Cerebellar nuclear complex (tissue), 1 donor: ENCODE data around the gene KAZN.

Experiments used
- DNase-seq, 2 experiments: peaks; one replicate each; lab custom pipeline; 2025; lab: John Stamatoyannopoulos, UW

Gene KAZN

GRCh38 chr1:14769486-14770274 is 171.2 kb downstream of the KAZN start:
- no peak for DNase-seq

GRCh38 chr1:14773396-14774025 is 175.0 kb downstream of the KAZN start:
- DNase-seq, result no peak

GRCh38 chr1:14774225-14774624 is 175.7 kb downstream of the KAZN start:
- DNase-seq, result no peak

- DNase-seq, result no peak
These were observed 176.5 kb downstream of the KAZN start for GRCh38 chr1:14774988-14775387.

- no peak for DNase-seq
These were observed 176.9 kb downstream of the KAZN start for GRCh38 chr1:14775434-14775833.

- DNase-seq, result no peak
These were observed 179.3 kb downstream of the KAZN start for GRCh38 chr1:14777516-14778506.

GRCh38 chr1:14778541-14778897 is 180.0 kb downstream of the KAZN start:
- DNase-seq, result no peak

GRCh38 chr1:14778898-14779865 is 180.7 kb downstream of the KAZN start:
- no peak for DNase-seq

- no peak for DNase-seq
These were observed 181.8 kb downstream of the KAZN start for GRCh38 chr1:14780271-14780670.

- no peak for DNase-seq
These were observed 183.3 kb downstream of the KAZN start for GRCh38 chr1:14781811-14782210.

GRCh38 chr1:14782741-14783591 is 184.5 kb downstream of the KAZN start:
- DNase-seq, result no peak

- no peak for DNase-seq
These were observed 185.1 kb downstream of the KAZN start for GRCh38 chr1:14783592-14783886.

GRCh38 chr1:14784790-14785773 is 186.6 kb downstream of the KAZN start:
- DNase-seq, result no peak

GRCh38 chr1:14786109-14786675 is 187.7 kb downstream of the KAZN start:
- no peak for DNase-seq

GRCh38 chr1:14786681-14787080 is 188.2 kb downstream of the KAZN start:
- DNase-seq, result no peak

- DNase-seq, result no peak
These were observed 189.1 kb downstream of the KAZN start for GRCh38 chr1:14787604-14788003.

- DNase-seq, result peak; percentile 67 to 91
These were observed 189.6 kb downstream of the KAZN start for GRCh38 chr1:14788080-14788479.

- DNase-seq, result no peak
These were observed 192.5 kb downstream of the KAZN start for GRCh38 chr1:14790982-14791381.

GRCh38 chr1:14791654-14792053 is 193.2 kb downstream of the KAZN start:
- DNase-seq, result no peak
